ENCODE results near the gene CASZ1. TPM values are rescaled to one million over a fixed set of nuclear protein-coding genes. Genes with fewer than 3 reads are reported as not detected.

CASZ1 gene
- total and polyA plus RNA-seq, 9 of the 15 experiments (the other 6 are each of a cell fraction or from before 2014, with no cell fraction given), result 0.01 to 4.0 (median 0.76) TPM; not detected in 1

DNA sequence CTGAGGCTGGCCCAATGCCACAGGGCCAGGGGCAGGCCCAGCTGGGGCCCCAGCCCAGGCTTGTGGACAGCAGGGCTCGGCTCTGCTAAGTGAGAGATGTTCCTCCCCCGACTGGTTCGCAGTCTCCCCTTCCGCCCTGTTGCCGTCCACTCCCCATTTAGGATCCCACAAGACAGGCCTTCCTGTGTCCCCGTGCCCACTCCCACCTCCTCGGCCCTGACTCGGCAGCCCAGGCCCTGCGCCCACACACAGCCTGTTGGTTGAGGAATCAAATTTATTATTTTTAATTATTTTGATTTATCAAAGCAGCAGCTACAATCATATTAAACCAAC, 78.4 kb downstream of the CASZ1 start:
- intact Hi-C loops (cut with micrococcal nuclease), result no loop called here
- peak overlapping the region in 1 of 2 experiments; percentile 72; a peak in 2 of 4 replicates for H3K9ac ChIP-seq (ENCODE audit: insufficient read depth in 1 of 2, low read depth in 2 of 2, low read length in 2 of 2)
- TF ChIP-seq, protein P1, sequence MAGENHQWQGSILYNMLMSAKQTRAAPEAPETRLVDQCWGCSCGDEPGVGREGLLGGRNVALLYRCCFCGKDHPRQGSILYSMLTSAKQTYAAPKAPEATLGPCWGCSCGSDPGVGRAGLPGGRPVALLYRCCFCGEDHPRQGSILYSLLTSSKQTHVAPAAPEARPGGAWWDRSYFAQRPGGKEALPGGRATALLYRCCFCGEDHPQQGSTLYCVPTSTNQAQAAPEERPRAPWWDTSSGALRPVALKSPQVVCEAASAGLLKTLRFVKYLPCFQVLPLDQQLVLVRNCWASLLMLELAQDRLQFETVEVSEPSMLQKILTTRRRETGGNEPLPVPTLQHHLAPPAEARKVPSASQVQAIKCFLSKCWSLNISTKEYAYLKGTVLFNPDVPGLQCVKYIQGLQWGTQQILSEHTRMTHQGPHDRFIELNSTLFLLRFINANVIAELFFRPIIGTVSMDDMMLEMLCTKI (IDR thresholded peaks at IDR 0.05; ENCODE audit: partially characterized antibody), result no peak
- TF ChIP-seq ZKSCAN8 (CRISPR knock-in tag; IDR thresholded peaks at IDR 0.05), result no peak
- H3K27ac ChIP-seq (ENCODE audit: extremely low read depth, low read depth, low read length), result no peak overlapping the region
- peaks cover 52 to 93% of the 10 kb centered on the region in 2 experiments for H3K27me3 ChIP-seq (ENCODE audit: control insufficient read depth in 2 of 2, insufficient read depth in 2 of 2, low read length in 2 of 2)
- no TSS peak for BruUV-seq (replicated peaks)
- H3K36me3 ChIP-seq (ENCODE audit: control insufficient read depth, insufficient read depth, low read length), result no peaks in the 10 kb centered on the region
- no peak overlapping the region for H3K4me3 ChIP-seq
- FAIRE-seq (no peak), DNase-seq (ENCODE audit: extremely low read depth in 1 of 4, low spot score in 3 of 4) (no peak), ATAC-seq (no peak)
- ChIA-PET CTCF (ENCODE audit: low intra/inter-chr PET ratio) (no interaction called here), POLR2A (interaction anchor here (0.8 to 1.8 kb wide), 2 partner anchors 12 to 41 kb away, joined by 3 to 4 read pairs; no protein-coding TSS in a partner anchor)
- H4K20me1 ChIP-seq (replicated peaks; ENCODE audit: control insufficient read depth, insufficient read depth, low read length), result peaks cover 21% of the 10 kb centered on the region
- no peak overlapping the region for H3K4me2 ChIP-seq (ENCODE audit: insufficient read depth, low read length)
- H3K9me3 ChIP-seq (replicated peaks; ENCODE audit: control insufficient read depth, insufficient read depth, low read depth, low read length), result no peaks in the 10 kb centered on the region
- H2AFZ ChIP-seq (ENCODE audit: low read depth, low read length), result no peak overlapping the region
- 12% methylated on average over 9 of the region's 9 CpGs for whole genome bisulfite sequencing (ENCODE audit: insufficient coverage, low coverage, missing lambda C conversion rate)
- no peaks in the 10 kb centered on the region for H3K79me2 ChIP-seq (ENCODE audit: control insufficient read depth, insufficient read depth, low read length)
- in situ Hi-C loops (cut with MboI), result no loop called here
- H3K9me1 ChIP-seq (ENCODE audit: control insufficient read depth, insufficient read depth, low read length), result no peaks in the 10 kb centered on the region
- peaks cover 12 to 37% of the 10 kb centered on the region in 2 experiments; a peak in 4 of 5 replicates for H3K4me1 ChIP-seq (replicated peaks in 1 of 2; ENCODE audit: control insufficient read depth in 2 of 2, insufficient read depth in 2 of 2, low read length in 2 of 2)
